ENCODE data around the gene CHRNA10.

- TF ChIP-seq POLR2AphosphoS5 (IDR thresholded peaks at IDR 0.05) (no peak), POLR2A (IDR thresholded peaks at IDR 0.05) (no peak)
- TF ChIP-seq, protein P1, sequence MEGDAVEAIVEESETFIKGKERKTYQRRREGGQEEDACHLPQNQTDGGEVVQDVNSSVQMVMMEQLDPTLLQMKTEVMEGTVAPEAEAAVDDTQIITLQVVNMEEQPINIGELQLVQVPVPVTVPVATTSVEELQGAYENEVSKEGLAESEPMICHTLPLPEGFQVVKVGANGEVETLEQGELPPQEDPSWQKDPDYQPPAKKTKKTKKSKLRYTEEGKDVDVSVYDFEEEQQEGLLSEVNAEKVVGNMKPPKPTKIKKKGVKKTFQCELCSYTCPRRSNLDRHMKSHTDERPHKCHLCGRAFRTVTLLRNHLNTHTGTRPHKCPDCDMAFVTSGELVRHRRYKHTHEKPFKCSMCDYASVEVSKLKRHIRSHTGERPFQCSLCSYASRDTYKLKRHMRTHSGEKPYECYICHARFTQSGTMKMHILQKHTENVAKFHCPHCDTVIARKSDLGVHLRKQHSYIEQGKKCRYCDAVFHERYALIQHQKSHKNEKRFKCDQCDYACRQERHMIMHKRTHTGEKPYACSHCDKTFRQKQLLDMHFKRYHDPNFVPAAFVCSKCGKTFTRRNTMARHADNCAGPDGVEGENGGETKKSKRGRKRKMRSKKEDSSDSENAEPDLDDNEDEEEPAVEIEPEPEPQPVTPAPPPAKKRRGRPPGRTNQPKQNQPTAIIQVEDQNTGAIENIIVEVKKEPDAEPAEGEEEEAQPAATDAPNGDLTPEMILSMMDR (IDR thresholded peaks at IDR 0.05), result no peak
Observed at GRCh38 chr11:3679077-3679476, 7.9 kb upstream of the CHRNA10 start.

All from breast epithelium (tissue), 3 donors.